ENCODE measurements around the gene FNTB.
"Not testable (repeated sequence)": the region's sequence is repeated elsewhere in the genome, so short reads cannot be mapped to it uniquely, and the experiment has no call there.

The FNTB gene

GRCh38 chr14:65019944-65020566 is 33.4 kb downstream of the FNTB start:
- DNase-seq, result peak; percentile 75

GRCh38 chr14:65024957-65025356 is 38.3 kb downstream of the FNTB start:
- no peak for DNase-seq

GRCh38 chr14:65025818-65026217 is 39.1 kb downstream of the FNTB start:
- no peak for DNase-seq

GRCh38 chr14:65026526-65026925 is 39.8 kb downstream of the FNTB start:
- DNase-seq, result no peak

- no peak for DNase-seq
Observed at GRCh38 chr14:65027127-65027799, 40.6 kb downstream of the FNTB start.

- DNase-seq, result no peak
Observed at GRCh38 chr14:65028937-65029336, 42.2 kb downstream of the FNTB start.

GRCh38 chr14:65031321-65031720 is 44.6 kb downstream of the FNTB start:
- not testable (repeated sequence) for DNase-seq

GRCh38 chr14:65032319-65032718 is 45.6 kb downstream of the FNTB start:
- DNase-seq, result no peak

- DNase-seq, result no peak
Observed at GRCh38 chr14:65033181-65033580, 46.5 kb downstream of the FNTB start.

GRCh38 chr14:65034021-65034420 is 47.3 kb downstream of the FNTB start:
- DNase-seq, result no peak

GRCh38 chr14:65035049-65035448 is 48.4 kb downstream of the FNTB start:
- no peak for DNase-seq

- DNase-seq, result no peak
Observed at GRCh38 chr14:65038966-65039365, 52.3 kb downstream of the FNTB start.

- no peak for DNase-seq
Observed at GRCh38 chr14:65040666-65041433, 54.2 kb downstream of the FNTB start.

GRCh38 chr14:65041434-65041915 is 54.8 kb downstream of the FNTB start:
- DNase-seq, result no peak

GRCh38 chr14:65042296-65042695 is 55.6 kb downstream of the FNTB start:
- no peak for DNase-seq

GRCh38 chr14:65042731-65043372 is 56.2 kb downstream of the FNTB start:
- DNase-seq, result peak; percentile 85

GRCh38 chr14:65043893-65044595 is 57.3 kb downstream of the FNTB start:
- DNase-seq, result no peak

- DNase-seq, result peak; percentile 87
Observed at GRCh38 chr14:65044596-65044959, 57.9 kb downstream of the FNTB start.

- no peak for DNase-seq
Observed at GRCh38 chr14:65045006-65045405, 58.3 kb downstream of the FNTB start.

GRCh38 chr14:65045709-65046108 is 59.0 kb downstream of the FNTB start:
- peak; percentile 61 for DNase-seq

- DNase-seq, result no peak
Observed at GRCh38 chr14:65052832-65053231, 66.1 kb downstream of the FNTB start.

GRCh38 chr14:65053466-65053865 is 66.8 kb downstream of the FNTB start:
- no peak for DNase-seq

Data from suppressor macrophage treated with lipopolysaccharide for 4 hours (primary cell).